Type B pancreatic cell (in vitro differentiated cells): Measurements from ENCODE around the gene GOLGA8A. TPM values are rescaled to one million over a fixed set of nuclear protein-coding genes. Genes with fewer than 3 reads are reported as not detected.
"Not testable (repeated sequence)": the region's sequence is repeated elsewhere in the genome, so short reads cannot be mapped to it uniquely, and the experiment has no call there.

ENCODE experiments used
- DNase-seq: peaks from one replicate; pipeline ENCODE4 v3.0.0; 2021; ENCODE audit warnings: mixed read lengths; ENCODE audit not compliant: unreplicated experiment; ENCODE audit errors: extremely low spot score
- H3K27ac Mint-ChIP-seq: 2 replicates; pipeline ENCODE4 v1.8.0; 2021; ENCODE audit warnings: mild to moderate bottlenecking, mixed read lengths
- H3K27me3 Mint-ChIP-seq: 2 replicates; pipeline ENCODE4 v1.8.0; 2021; ENCODE audit warnings: mixed read lengths
- H3K36me3 Mint-ChIP-seq: 2 replicates; pipeline ENCODE4 v1.8.0; 2021; ENCODE audit warnings: mixed read lengths
- H3K4me1 Mint-ChIP-seq: one replicate; pipeline ENCODE4 v1.8.0; 2021; ENCODE audit warnings: mixed read lengths; ENCODE audit not compliant: unreplicated experiment
- H3K4me3 Mint-ChIP-seq: 2 replicates; pipeline ENCODE4 v1.8.0; 2021; ENCODE audit warnings: mild to moderate bottlenecking, mixed read lengths
- H3K9me3 Mint-ChIP-seq: 2 replicates; pipeline ENCODE4 v1.8.0; 2021; ENCODE audit warnings: mixed read lengths
- CTCF ChIP-seq: fragments of 200-600 bp; sonication (generic); conservative IDR thresholded peaks from 2 replicates; pipeline ENCODE4 v1.5.0; 2021; ENCODE audit warnings: antibody characterized with exemption, mild to moderate bottlenecking
- total RNA-seq: library from RNA; stranded (reverse); gene quantifications from 2 replicates; pipeline ENCODE4 v1.2.1, GENCODE V29; 2021; ENCODE audit warnings: low replicate concordance

The GOLGA8A gene
- total RNA-seq, 1 donor from 2014 or later: 135 TPM

- Mint-ChIP-seq H3K4me1 (peaks cover 11% of the 10 kb centered on the region), H3K27me3 (peaks cover 31% of the 10 kb centered on the region), H3K9me3 (no peaks in the 10 kb centered on the region), H3K27ac (no peak overlapping the region), H3K36me3 (no peaks in the 10 kb centered on the region), H3K4me3 (no peak overlapping the region)
- no peak for DNase-seq
- TF ChIP-seq CTCF: no peak
These were observed 2.3 kb upstream of the GOLGA8A start for GRCh38 chr15:34439878-34440277.

- peak; percentile 75 for DNase-seq
- TF ChIP-seq CTCF: no peak
- H3K9me3 Mint-ChIP-seq: no peaks in the 10 kb centered on the region
- peak overlapping the region; percentile 85 for H3K4me3 Mint-ChIP-seq
- peaks cover 9% of the 10 kb centered on the region for H3K36me3 Mint-ChIP-seq
- peaks cover 11% of the 10 kb centered on the region for H3K4me1 Mint-ChIP-seq
- H3K27ac Mint-ChIP-seq: no peak overlapping the region
- H3K27me3 Mint-ChIP-seq: peaks cover 10% of the 10 kb centered on the region
These were observed 609 bp downstream of the GOLGA8A start for GRCh38 chr15:34436956-34437442.

GRCh38 chr15:34436126-34436955 is 1.3 kb downstream of the GOLGA8A start:
- no peak for DNase-seq
- no peak for TF ChIP-seq CTCF
- H3K27ac Mint-ChIP-seq: no peak overlapping the region

GRCh38 chr15:34435658-34436057 is 1.9 kb downstream of the GOLGA8A start:
- Mint-ChIP-seq H3K27ac (no peak overlapping the region), H3K36me3 (peaks cover 9% of the 10 kb centered on the region)
- no peak for TF ChIP-seq CTCF

More at GRCh38 chr15:34436126-34436955, 1.3 kb downstream of the GOLGA8A start:
- Mint-ChIP-seq H3K4me3 (peak overlapping the region; percentile 85), H3K27me3 (peaks cover 5% of the 10 kb centered on the region), H3K36me3 (peaks cover 9% of the 10 kb centered on the region), H3K4me1 (peaks cover 11% of the 10 kb centered on the region), H3K9me3 (no peaks in the 10 kb centered on the region)

GRCh38 chr15:34434627-34435305 is 2.8 kb downstream of the GOLGA8A start:
- peaks cover 9% of the 10 kb centered on the region for H3K36me3 Mint-ChIP-seq
- H3K9me3 Mint-ChIP-seq: no peaks in the 10 kb centered on the region
- TF ChIP-seq CTCF: no peak
- no peak for DNase-seq
- peaks cover 2% of the 10 kb centered on the region for H3K27me3 Mint-ChIP-seq
- no peak overlapping the region for H3K4me3 Mint-ChIP-seq
- peaks cover 11% of the 10 kb centered on the region for H3K4me1 Mint-ChIP-seq
- H3K27ac Mint-ChIP-seq: no peak overlapping the region

More at GRCh38 chr15:34435658-34436057, 1.9 kb downstream of the GOLGA8A start:
- Mint-ChIP-seq H3K4me1 (peaks cover 11% of the 10 kb centered on the region), H3K27me3 (peaks cover 2% of the 10 kb centered on the region), H3K4me3 (peak overlapping the region; percentile 65), H3K9me3 (no peaks in the 10 kb centered on the region)
- no peak for DNase-seq

GRCh38 chr15:34433956-34434626 is 3.5 kb downstream of the GOLGA8A start:
- H3K27ac Mint-ChIP-seq, H3K4me3 Mint-ChIP-seq, DNase-seq, H3K27me3 Mint-ChIP-seq, H3K9me3 Mint-ChIP-seq, H3K36me3 Mint-ChIP-seq: not testable (repeated sequence)
- H3K4me1 Mint-ChIP-seq: peaks cover 11% of the 10 kb centered on the region

GRCh38 chr15:34430642-34431041 is 7.0 kb downstream of the GOLGA8A start:
- H3K4me3 Mint-ChIP-seq, H3K9me3 Mint-ChIP-seq, H3K4me1 Mint-ChIP-seq, DNase-seq, H3K27ac Mint-ChIP-seq, H3K36me3 Mint-ChIP-seq, H3K27me3 Mint-ChIP-seq: not testable (repeated sequence)

GRCh38 chr15:34423425-34424090 is 14.1 kb downstream of the GOLGA8A start:
- H3K36me3 Mint-ChIP-seq, H3K9me3 Mint-ChIP-seq, H3K27me3 Mint-ChIP-seq, H3K4me3 Mint-ChIP-seq, H3K27ac Mint-ChIP-seq, DNase-seq, H3K4me1 Mint-ChIP-seq: not testable (repeated sequence)
